Stomach (tissue), 4 donors: ENCODE measurements around the gene TTBK2.

ENCODE experiments used
- POLR2A ChIP-seq, 4 donors: fragments of 450-650 bp; IDR thresholded peaks; one replicate each; pipeline ENCODE4 v1.6.1; 2016; ENCODE audit warnings: antibody characterized with exemption in 4 of 4, control low read depth in 2 of 4, mild to moderate bottlenecking in 1 of 4, moderate library complexity in 1 of 4
- TF ChIP-seq, protein P1 (sequence below), 7 experiments: fragments of 450-650 bp in 4 of 7; fragments of 200-600 bp in 3 of 7; sonication (generic) in 3 of 7; IDR thresholded peaks; one replicate each; pipeline ENCODE4 v1.5.1; 2016 to 2019; ENCODE audit warnings: antibody characterized with exemption in 7 of 7, control low read depth in 2 of 7, mild to moderate bottlenecking in 1 of 7

DNA sequence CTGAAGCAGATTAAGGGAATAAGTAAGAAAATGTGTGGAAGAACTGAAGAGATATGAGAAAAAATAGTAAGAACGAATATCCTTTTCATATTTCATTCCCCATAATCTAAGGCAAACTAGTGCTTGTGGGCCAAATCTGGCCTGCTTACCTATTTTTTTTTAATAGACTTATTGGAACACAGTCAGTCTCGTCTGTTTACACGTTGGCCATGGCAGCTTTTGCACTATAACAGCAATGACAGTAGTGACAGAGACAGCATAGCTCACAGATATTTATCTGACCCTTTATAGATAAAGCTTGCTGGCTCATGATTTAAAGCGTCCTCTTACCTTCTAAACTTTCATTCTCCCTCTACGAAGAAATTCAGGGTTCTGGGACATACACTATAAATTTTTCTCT is 133.6 kb downstream of the TTBK2 start:
- TF ChIP-seq, protein P1, sequence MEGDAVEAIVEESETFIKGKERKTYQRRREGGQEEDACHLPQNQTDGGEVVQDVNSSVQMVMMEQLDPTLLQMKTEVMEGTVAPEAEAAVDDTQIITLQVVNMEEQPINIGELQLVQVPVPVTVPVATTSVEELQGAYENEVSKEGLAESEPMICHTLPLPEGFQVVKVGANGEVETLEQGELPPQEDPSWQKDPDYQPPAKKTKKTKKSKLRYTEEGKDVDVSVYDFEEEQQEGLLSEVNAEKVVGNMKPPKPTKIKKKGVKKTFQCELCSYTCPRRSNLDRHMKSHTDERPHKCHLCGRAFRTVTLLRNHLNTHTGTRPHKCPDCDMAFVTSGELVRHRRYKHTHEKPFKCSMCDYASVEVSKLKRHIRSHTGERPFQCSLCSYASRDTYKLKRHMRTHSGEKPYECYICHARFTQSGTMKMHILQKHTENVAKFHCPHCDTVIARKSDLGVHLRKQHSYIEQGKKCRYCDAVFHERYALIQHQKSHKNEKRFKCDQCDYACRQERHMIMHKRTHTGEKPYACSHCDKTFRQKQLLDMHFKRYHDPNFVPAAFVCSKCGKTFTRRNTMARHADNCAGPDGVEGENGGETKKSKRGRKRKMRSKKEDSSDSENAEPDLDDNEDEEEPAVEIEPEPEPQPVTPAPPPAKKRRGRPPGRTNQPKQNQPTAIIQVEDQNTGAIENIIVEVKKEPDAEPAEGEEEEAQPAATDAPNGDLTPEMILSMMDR (IDR thresholded peaks at IDR 0.05), result no peak
- no peak for TF ChIP-seq POLR2A (IDR thresholded peaks at IDR 0.05)
